Thoracic aorta (tissue), 2 donors: ENCODE results near the gene CHST7. TPM values are rescaled to one million over a fixed set of nuclear protein-coding genes. Genes with fewer than 3 reads are reported as not detected.
A peak's percentile ranks its signal among the peaks of the same experiment; 100 is the strongest.
"Not testable (repeated sequence)": the region's sequence is repeated elsewhere in the genome, so short reads cannot be mapped to it uniquely, and the experiment has no call there.

Experiments
- ATAC-seq: fragments of 150-250 bp; one replicate; pipeline ENCODE4 v1.8.0; 2017; ENCODE audit warnings: low read depth; ENCODE audit not compliant: insufficient number of reproducible peaks, low FRiP score
- DNase-seq: peaks from one replicate; pipeline ENCODE4 v3.0.0-alpha.2; 2020; ENCODE audit warnings: low spot score
- H3K27ac ChIP-seq, 2 donors: fragments of 200-600 bp; sonication (generic); 1 replicate in 1 of 2; 2 replicates in 1 of 2; pipeline ENCODE4 v1.5.1; 2016; ENCODE audit warnings: mild to moderate bottlenecking in 2 of 2, moderate library complexity in 2 of 2
- H3K27me3 ChIP-seq: fragments of 200-600 bp; sonication (generic); replicated peaks from 2 replicates; pipeline ENCODE4 v1.6.0; 2016; ENCODE audit warnings: mild to moderate bottlenecking; ENCODE audit not compliant: insufficient read depth
- H3K36me3 ChIP-seq: fragments of 200-600 bp; sonication (generic); one replicate; pipeline ENCODE4 v1.5.1; 2016
- H3K4me1 ChIP-seq, 2 donors: fragments of 200-600 bp; sonication (generic); 1 replicate in 1 of 2; 2 replicates in 1 of 2; pipeline versions ENCODE4 v1.5.1 to v1.6.0; 2016; ENCODE audit warnings: low read depth in 2 of 2, mild to moderate bottlenecking in 1 of 2; ENCODE audit not compliant: control insufficient read depth in 1 of 2
- H3K4me3 ChIP-seq: fragments of 200-600 bp; sonication (generic); 2 replicates; pipeline ENCODE4 v1.5.1; 2016; ENCODE audit warnings: mild to moderate bottlenecking
- H3K9me3 ChIP-seq: fragments of 200-600 bp; sonication (generic); 2 replicates; pipeline ENCODE4 v1.5.1; 2016
- CTCF ChIP-seq: fragments of 200-600 bp; sonication (generic); IDR thresholded peaks from one replicate; pipeline ENCODE4 v1.5.1; 2019; ENCODE audit warnings: antibody characterized with exemption
- total RNA-seq, 2 donors: library from RNA; depleted of rRNA; stranded (reverse); fragments of >200 nt; gene quantifications; one replicate each; pipeline versions ENCODE4 v1.1.0 to v1.2.3, GENCODE V29; 2016

CHST7 gene
- 10 to 100 TPM; 28.0 to 33.5 TPM for total RNA-seq

DNA sequence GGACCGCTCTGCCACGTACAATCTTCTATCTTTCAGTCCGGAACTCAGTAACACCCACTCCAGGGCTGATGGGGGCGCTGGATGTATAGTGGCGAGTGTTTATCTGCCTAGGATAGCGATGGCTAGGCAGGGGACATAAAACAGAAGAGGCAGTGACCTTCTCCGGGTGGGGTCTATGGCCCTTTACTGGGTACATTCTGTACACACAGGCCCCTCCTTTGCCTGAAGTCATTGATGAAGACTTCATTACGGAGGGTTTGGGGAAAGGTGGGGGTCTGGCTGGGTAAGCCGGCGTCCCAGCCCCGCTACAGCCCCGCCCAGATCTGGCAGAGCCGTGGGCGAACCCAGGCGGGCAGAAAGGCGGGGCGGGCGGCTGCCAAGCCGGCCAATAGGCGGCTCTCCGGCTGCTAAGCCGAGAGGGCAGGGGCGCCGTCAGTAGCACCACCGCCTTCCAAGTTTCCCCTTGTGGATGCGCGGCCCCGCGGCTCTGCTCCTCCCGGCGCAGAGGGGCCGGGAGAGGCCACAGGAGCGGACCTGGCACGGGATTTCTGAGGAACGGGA lies at the start of gene CHST7:
Gene CHST7, plus strand, starts transcription at position 435 of the 561 bp plus-strand sequence. CDS start 167 bp downstream, outside the sequence.
- H3K36me3 ChIP-seq, result no peaks in the 10 kb centered on the region
- peaks cover 0 to 4% of the 10 kb centered on the region in 2 donors for H3K4me1 ChIP-seq
- ATAC-seq (peak; percentile 26), DNase-seq (peak; percentile 6)
- peak within 1 kb of the TSS; percentile 47 to 70 for H3K27ac ChIP-seq
- H3K9me3 ChIP-seq, result no peaks in the 10 kb centered on the region
- peak within 1 kb of the TSS; percentile 80 for H3K4me3 ChIP-seq
- no peak for TF ChIP-seq CTCF
- H3K27me3 ChIP-seq, result no peaks in the 10 kb centered on the region

GRCh38 chrX:46528640-46529039 lies 44.9 kb upstream of the CHST7 start:
- H3K9me3 ChIP-seq, H3K27ac ChIP-seq, ATAC-seq, H3K4me1 ChIP-seq, H3K4me3 ChIP-seq, H3K27me3 ChIP-seq, DNase-seq, H3K36me3 ChIP-seq: not testable (repeated sequence)

- not testable (repeated sequence) for ATAC-seq, H3K36me3 ChIP-seq, H3K27me3 ChIP-seq, H3K27ac ChIP-seq, H3K4me1 ChIP-seq, H3K9me3 ChIP-seq, H3K4me3 ChIP-seq, DNase-seq
Measured at GRCh38 chrX:46529740-46530403, 43.7 kb upstream of the CHST7 start.

DNA sequence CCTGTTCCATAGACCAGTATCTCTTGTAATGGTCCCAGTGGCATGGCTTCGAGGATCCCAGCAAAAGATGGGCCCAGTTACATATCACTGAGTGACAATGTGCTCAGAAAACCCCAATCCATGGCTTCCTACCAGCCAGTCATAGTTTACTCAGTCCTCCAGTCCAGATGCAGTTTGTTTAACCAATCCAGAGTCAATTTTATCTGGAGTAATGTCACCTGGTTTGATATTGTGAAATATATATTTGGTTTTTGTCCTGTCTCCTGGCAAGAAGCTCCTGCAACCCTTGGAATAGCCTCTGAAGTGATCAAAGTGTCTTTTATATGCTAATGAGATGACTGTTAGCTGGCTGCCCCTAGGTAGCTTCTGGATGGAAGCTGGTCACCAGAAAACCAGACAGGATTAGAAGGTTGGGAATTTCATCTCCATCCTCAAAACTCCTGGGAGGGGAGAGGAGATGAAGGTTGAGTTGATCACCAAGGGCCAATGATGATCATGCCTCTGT lies 43.1 kb upstream of the CHST7 start:
- H3K9me3 ChIP-seq, DNase-seq, H3K4me3 ChIP-seq, H3K4me1 ChIP-seq, H3K27ac ChIP-seq, H3K27me3 ChIP-seq, ATAC-seq, H3K36me3 ChIP-seq: not testable (repeated sequence)

- Histone ChIP-seq H3K4me1 (no peaks in the 10 kb centered on the region), H3K36me3 (no peaks in the 10 kb centered on the region), H3K27ac (no peak overlapping the region), H3K4me3 (no peak overlapping the region), H3K27me3 (no peaks in the 10 kb centered on the region), H3K9me3 (no peaks in the 10 kb centered on the region)
- TF ChIP-seq CTCF, result no peak
- no peak for ATAC-seq
- DNase-seq, result no peak
Measured at GRCh38 chrX:46531442-46531841, 42.1 kb upstream of the CHST7 start.

DNA sequence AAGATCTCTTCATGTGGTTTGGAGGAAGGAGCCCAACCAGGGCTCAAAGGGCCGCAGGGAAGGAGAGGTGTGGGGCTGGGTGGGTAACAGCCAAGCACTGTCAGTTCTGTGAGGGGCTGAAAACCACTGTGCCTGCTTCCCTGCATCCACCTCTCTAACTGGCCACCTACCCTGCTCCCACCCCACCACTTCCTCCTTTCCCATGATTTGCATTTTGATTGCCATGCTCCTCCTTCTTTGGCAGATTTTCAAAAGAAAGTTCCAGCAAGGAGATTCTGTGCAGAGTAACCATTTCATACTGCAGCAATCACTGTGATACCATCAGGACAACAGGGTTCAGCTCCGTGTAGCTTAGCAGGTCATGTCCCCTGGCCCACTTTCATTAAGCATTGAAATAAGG lies 30.1 kb upstream of the CHST7 start:
- H3K27me3 ChIP-seq, result no peaks in the 10 kb centered on the region
- peaks cover 3 to 18% of the 10 kb centered on the region in 2 donors for H3K4me1 ChIP-seq
- H3K27ac ChIP-seq, result no peak overlapping the region
- H3K36me3 ChIP-seq, result no peaks in the 10 kb centered on the region
- DNase-seq, result no peak
- no peak for TF ChIP-seq CTCF
- no peaks in the 10 kb centered on the region for H3K9me3 ChIP-seq
- no peak overlapping the region for H3K4me3 ChIP-seq
- ATAC-seq, result no peak

DNA sequence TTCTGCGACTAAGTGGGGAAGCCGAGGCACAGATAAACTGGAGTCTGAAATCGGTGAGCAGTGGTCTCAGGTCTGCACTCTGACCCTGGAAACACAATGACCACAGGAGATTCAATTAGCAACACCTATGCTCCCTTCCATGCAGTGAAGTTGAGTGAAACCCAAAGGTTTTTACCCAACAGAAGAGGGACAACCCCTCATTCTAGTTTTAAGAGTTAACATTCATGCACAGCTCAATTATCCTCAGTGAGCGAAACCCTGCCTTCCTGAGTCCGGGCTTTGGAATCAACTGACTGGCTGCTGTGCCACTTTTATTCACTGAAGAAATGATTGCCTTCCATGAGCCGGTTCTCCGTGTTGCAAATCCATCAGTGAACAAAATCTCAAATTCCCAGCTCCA lies 29.0 kb upstream of the CHST7 start:
- ATAC-seq, H3K36me3 ChIP-seq, H3K27me3 ChIP-seq, H3K9me3 ChIP-seq, DNase-seq: not testable (repeated sequence)
- Histone ChIP-seq H3K27ac (peak overlapping the region in 1 of 2 donors; percentile 85), H3K4me3 (peak overlapping the region; percentile 90), H3K4me1 (peaks cover 3 to 18% of the 10 kb centered on the region in 2 donors)
